ENCODE data around the gene PTPRJ.

The PTPRJ gene

DNA sequence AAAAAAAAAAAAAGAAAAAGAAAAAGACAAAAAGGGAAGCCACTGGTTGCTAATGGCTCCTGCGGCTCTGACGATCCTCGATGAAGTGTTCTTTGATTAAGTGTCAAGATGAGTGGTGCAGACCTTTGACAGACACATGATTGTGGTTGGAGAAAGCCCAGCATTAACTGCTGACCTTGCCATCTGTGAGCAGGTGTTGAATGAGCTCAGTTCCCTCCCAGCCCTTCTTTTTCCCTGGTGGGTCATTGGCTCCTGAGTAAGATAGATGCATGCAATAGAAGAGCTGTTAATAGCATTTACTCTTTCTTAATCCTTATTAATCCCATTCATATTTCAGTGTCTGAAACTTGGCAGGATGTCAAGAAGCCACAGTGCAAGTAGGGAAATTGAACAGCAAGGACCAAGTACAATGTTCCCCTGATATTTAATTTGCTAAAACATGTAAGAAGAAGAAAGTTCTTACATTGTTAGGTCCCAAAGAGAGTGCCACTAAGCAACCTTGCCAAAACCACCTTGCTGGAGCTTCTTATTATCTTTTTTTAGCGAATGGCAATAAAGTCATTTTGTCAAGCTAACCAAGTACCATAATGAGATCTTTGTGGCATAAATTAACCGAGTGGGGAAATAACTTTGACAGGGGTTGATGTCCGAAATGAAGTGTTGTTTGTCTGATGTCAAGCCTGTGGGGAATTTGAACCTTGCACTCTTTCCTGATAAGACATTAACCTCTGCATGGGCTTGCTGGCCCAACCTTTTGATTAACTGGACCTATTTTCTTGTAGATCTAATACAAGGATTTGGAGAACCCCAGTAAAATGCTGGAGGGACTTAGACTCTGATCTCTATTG, 113.7 kb downstream of the PTPRJ start:
- DNase-seq (ENCODE audit: low read depth in 2 of 2) = no peak

DNA sequence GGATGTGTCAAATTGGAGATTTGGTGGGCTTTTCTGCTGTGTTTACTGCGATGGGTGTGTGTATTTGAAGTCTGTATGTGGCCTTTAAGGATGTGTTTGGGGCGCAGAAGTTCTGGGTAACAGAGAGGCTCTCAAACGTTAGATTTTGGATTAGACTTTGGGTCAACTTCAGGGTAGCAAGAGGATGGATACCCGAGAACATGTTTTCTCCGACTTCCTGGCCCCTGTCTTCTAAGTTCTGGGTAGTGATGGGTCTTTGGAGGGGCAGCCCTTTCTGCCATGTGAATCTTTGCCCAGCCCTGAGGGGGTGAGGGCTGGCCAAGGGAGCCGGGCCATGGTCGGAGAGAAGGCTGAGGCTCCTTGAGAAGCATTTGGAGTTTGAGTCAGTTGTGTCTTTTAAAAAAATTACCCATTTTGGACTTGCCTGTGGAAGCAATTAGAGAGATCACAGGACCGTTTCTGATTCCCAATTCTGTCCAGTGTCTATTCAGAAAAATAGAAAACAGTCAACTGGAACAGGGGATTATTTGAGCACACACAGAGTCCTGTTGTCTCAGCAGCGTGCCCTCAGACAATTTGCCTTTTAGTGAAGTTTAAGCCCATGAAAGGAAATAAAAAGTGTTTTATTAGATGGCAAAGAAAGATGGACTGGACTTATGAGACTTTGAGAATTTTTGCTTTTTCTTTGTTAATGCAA, 114.4 kb downstream of the PTPRJ start:
- no peak for DNase-seq (ENCODE audit: low read depth in 2 of 2)

DNA sequence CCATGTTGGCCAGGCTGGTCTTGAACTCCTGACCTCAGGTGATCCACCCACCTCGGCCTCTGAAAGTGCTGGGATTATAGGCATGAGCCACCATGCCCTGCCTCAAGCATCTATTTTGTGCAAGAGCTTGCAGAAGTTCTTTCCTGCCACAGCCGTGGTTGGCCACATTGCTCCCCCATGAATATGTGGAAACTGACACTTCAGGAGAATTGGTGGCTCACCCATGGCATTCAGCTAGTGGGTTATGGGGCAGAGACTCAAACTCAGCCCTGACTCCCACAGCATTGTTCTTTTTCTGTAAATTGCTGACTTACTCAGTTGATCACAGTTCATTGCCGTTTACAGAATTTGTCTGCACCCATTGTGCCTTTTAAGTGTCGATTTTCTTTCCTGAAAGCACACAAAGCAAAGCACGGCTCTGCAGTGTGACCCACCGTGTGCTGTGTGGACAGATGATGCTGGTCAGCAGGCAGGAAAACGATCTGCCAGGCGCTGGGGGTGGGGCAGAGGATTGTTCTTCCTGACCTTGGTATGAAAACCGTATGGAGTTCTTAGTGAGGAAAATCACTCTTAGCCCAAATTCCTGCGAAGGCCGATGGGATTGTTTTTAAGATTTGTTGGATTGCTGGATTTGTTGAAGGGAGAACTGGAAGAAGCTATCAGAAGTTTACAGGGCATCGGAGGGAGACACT, 115.6 kb downstream of the PTPRJ start:
- DNase-seq (ENCODE audit: low read depth in 2 of 2) = no peak

DNA sequence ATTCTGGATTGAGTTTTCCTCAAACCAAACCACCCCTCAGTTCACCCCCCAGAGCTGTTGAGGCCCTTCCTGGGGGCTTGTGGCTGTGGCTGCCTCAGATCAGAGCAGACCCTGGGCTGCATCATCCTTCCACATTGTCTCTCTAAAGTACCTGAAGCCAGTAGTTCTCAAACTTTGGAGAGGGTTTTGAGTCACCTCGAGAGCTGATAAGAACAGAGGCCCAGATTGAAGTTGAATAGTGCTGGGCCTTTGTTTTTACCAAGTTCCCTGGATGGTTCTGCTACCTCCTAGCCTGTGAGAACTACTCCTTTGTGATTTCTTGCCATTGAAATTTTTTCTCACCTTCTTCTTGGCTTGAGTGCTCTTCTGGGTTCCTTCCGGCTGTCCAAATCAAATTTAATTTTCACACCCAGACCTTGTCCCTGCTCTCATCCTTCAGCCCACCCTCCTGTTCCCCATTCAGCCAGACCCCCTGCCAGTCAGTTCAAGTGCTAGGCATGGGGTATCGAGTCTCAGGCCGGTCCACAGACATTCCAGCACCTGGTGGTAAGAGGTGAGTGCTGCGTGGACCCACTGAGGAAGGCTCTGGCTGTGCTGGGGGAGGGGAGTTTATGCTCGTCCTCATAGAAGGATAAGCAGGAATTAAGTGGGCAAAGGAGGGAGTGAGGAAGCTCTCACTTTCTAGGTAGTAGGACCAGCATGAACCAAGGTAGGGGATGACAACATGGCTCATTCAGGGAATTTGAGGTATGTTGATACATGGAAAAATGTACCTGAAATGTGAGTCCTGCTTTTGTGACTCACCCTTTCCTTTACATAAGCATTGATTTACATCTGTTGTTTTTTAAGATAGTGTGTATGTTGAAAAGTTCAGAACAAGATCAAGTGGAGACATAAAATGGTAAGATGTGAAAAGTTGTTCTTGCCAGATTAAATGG, 116.5 kb downstream of the PTPRJ start:
- DNase-seq (ENCODE audit: low read depth in 2 of 2) = no peak

DNA sequence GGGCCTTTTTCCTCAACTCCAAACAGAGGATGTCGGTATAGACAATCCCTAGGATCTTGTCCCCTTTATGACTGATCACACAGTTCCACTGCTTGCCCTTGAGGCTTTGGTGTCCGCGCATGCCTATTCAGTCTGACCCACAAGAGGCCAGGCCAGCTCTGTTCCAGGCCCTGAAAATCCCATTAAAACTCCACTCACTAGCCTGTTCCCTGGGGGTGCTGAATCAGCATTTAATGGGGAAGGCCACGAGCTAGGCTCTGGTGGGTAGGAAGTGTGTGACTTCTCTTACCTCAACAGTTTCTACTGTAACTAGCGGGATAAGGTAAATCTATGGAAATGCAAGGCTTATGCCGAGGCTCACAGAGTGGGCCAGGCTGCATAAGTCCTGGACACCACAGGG, 117.7 kb downstream of the PTPRJ start:
- no peak for DNase-seq (ENCODE audit: low read depth in 2 of 2)

DNA sequence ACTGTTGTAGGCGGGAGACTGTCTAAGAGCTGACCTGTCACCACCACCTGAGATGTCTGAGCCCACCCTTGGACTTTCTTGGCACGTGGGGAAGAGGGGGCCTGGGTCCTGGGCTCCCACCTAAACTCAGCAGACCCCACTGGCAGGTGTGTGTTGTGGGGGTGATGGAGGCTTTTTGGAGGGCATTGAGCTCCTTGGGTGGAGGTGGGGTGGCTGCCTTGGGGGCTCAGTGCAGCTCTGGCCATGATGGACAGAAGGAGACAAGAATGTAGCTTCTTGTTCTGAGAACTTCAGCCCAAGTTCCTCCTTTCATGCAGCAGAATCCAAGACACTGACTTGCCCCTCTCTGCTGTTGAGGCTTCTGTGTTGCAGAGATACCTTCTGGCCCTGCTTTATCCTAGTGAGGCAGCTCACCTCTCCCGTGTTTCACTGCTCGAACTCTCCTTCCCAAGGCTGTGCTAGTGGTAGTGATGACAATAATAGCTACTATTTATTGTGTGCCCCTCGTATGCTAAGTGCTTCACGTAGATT, 119.6 kb downstream of the PTPRJ start:
- no peak for DNase-seq (ENCODE audit: low read depth in 2 of 2)

DNA sequence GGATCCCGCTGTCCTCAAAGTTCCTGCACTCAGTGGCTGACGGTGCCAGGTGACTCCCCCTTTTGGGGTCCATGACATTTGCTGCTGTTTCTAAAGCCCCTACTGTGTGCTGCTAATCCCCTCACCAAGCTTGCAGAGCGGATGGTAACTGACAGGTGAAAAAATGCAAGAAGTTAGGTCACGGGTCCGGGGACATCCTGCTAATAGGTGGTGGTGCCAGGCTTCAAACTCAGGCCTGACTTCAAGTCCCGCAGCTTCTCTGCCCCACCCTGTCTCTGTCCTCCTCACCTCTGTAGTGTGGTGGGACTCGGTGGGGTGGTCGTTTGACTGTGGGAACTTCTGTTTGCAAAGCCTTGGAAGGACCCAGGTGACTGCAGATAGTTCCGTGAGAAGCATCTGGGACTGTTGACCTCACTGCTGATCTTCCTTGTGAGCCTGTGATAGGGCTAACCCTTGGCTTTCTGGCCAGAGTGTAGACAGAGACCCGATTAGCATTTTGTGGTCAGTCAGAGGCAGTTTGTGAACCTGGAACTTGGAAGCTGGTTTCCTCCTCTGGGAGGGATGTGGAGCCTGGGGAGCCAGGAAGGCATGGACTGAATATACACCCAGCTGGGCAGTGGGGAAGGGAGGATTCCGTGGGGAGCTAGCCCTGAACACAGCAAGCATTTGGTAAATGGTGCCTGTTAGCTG, 120.8 kb downstream of the PTPRJ start:
- no peak for DNase-seq (ENCODE audit: low read depth in 2 of 2)

DNA sequence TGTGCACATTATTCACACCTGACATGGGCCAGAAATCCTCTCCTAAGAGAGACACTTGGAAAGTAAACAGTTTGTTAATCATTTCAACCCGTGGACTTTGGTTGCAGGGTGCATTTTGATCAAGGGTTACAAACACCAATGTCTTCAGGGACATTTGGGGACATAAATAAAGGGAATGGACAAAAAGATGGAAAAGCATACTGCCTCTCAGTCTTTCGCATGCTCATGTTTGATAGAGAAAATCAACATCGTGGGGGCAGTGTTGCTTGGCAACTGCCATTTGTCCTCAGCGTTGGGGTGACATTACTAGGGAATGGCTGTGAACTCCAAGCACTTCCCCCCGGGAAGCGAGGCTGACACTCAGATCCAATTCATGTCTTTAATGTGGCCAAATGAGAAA, 121.6 kb downstream of the PTPRJ start:
- DNase-seq (ENCODE audit: low read depth in 2 of 2) = no peak

DNA sequence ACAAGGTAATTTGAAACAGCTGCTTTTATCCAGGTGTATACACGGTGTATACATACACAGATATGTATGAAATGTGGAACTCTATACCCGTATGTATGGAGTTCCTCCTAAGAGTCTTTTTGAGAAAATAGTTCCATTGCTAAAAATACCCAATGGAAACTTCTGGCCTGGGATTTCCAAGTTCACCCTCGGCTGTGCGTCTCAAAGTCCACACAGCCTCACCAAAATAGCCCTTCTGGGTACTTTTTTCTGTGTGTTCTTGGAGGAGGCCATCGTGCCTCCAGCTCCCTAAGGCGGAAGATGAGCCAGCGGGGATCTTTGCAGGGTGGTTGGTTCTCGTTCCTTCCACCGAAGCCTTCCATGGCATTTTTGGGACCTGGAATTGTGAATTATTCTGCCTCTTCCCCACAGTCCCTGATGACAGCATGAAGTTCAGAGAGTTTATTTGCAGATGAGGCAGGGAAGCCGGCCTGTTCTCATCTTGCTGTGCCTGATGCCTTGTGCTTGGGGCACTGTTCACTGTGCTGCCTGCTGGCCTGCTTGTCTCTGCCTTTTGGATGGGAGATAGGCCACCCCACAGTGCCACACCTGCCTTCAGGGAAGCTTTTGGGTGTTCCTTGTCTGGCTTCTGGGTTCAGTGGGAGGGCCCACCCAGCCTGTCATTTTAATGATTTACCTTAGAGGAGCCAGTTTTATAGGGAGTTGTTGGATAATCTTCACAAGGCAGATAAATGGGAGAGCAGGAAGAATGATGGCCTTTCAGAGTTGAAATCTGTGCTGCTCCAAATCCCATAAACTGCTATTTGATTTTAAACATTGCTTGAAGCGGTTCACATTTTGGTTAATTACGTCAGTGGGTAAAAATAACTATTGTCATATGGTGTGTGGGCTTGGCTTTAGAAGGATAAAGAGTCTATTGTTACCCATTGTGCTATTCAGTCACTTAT, 123.5 kb downstream of the PTPRJ start:
- DNase-seq (ENCODE audit: low read depth in 2 of 2) = no peak

DNA sequence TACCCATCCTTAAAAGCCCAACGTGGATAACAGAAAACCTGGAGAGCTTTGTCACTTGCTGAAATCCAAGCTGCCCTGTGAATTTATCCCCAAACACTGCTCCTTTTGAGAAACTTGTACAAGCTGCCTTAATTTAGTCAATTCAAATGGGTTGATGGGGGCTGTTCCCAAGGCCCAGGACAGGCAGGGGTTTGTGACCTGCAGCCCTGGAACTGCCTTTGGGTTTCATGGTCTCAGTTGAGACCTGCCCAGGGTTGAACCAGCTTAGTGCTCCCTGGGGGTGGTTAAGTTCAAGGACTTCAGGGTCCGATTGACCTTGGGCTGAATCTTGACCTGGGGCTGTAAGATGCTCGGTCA, 124.2 kb downstream of the PTPRJ start:
- no peak for DNase-seq (ENCODE audit: low read depth in 2 of 2)

DNA sequence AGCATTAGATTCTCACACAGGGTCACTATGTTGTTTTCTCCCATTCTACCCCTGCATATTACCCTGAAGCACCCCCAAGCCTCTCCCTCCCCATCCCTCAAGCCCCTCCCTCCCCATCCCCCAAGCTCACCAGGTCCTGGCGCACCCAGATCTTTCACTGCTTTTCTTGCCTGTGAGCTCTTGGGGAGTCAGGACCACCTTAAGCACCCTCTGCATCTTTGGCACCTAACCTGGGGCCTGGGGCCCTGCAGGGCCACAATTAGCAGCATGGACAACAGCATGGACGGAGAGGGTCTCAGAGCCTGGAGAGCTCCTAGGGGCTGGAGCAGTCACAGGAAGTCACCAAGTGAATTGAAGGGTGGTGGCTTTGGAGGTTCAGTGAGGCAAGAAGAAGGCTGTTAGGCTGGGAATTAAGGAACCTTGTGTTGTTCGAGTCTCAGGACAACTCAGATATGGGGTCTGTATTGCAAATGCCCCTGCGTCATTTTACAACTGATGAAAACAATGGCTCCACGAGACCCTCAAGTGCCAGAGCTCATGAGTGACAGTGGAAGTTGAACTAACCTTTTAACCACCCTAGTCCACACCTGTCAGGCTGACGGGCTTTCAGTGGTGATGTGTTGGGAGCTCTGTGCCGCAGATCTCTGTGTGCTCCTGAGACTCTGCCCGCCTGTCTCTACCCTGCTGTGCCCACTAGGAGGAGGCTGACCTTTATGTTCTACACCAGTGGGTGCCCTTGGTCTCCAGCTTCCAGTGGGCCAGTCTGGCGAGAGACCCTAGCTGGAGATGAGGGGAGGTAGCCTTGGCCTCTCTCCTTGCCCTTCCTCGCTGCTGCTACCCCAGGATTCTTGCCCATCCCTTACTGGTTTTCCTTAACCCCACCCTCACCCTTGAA, 125.0 kb downstream of the PTPRJ start:
- no peak for DNase-seq (ENCODE audit: low read depth in 2 of 2)

DNA sequence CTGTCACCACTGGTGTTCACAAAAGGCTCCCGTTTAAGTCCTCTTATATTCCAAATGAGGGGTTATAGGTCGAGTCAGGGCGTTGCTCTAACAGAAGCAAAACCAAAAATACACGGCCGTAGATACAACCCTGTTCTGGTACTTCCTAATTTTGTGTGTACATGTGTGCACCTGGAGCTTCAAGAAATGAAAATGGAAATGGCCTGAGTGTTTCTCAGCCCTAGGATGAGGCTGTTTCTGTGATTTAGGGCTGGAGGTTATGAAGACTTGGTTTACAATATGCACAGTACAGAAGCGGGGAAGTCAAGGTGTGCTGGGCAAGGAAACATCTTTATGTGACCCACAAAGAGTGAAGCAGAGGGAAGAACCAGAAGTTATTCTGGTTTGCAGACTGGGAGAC, 125.8 kb downstream of the PTPRJ start:
- DNase-seq (ENCODE audit: low read depth in 2 of 2) = no peak

DNA sequence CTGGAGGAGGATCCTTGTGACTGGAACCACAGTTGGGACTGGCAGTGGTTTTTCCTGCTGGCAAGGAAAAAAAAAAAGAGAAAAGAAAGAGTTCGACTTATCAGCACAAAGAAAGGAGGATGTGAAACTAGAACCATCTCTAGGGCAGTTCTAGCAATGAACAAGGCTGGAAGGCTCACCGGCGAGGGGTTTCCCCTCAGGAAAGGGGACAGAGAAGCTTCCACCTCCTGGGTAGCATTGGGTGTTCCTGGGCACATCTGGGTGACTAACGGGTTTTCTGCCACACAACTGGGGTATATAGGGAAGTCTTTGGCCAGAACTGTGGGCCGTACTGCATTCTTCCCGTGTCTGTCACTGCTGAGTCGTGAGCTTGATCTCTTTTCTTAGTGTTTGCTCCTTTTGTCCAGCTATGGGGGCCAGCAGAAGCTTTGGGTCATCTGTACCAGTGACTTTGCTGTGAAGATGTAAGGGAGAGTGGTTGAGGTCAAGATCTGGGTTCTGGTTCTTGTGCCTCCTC, 126.9 kb downstream of the PTPRJ start:
- DNase-seq (ENCODE audit: low read depth in 2 of 2) = no peak

DNA sequence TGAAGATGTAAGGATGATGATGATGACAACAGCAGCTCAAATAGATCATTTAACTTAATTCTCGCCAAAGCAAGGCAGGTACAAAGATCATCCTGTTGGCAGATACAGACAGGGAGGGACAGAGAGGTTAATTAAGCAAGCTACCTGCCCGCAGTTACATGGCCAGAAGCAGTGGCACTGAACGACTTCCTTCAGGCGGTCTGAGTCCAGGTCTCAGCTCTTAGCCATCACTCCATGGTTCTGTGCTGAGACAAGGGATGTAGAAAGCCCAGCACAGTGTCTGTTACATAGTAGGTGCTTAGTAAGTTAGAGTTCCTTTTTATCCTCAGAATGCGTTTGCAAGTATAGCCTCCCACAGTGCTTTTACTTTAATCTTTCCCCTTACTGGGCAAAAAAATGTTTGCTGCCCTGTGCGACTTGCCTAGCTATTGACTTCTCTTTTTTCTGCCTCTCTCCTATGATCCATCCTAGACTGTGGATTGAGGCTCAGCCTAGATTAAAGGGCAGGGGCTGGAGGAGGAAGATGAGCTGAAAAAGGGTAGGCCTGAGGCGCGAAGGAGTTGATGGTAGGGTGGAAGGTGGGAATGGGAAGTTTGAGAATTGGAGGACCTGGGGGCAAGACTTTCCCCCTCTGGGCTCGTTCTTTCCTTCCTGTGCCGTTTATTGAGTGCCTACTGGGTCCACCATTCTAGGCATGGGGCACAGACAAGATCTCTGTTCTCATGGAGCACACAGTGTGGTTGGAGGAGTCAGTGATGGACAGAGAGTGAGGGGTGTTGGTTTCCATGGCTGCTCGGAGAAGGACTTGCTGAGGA, 128.1 kb downstream of the PTPRJ start:
- DNase-seq (ENCODE audit: low read depth in 2 of 2) = no peak

DNA sequence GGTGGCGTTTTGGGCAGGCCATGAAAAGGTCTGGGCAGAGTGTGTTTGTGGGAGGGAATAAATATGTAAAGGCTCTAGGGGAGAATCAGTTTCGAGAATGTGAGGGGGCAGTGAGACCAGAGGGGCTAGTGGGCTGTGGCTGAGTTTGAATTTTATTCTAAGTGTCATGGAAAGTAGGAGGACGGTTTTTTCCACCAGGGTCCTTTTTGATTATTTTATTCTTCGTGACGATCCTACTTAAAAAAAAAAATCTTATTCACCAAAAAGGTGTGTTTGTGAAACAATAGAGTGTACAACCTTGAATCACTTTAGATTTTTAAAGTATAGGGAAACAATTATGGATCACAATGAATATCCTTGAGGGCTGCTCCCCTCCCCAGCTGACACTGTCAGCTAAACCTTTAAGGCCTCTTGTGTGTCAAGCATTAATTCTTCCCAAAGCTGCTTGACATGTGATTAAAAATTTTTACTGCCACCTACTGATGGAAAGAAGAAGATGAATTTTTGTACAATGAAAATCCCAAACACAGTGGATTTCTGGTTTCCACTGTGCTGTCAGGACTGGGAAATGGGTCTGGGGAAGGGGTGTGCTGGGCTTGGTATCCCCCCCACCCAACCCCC, 128.8 kb downstream of the PTPRJ start:
- no peak for DNase-seq (ENCODE audit: low read depth in 2 of 2)

DNA sequence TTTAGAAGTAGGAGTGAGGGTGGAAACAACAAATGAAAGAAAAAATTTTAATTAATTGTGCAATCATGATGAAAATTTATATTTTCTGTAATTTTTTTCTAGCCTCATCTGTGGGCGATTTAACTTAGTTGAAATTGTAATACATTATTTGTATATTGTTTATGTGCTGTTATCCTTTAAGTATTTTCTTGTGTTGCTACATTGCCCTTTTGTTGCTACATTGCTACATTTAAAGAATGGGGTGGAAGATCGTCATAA, 130.1 kb downstream of the PTPRJ start:
- no peak for DNase-seq (ENCODE audit: low read depth in 2 of 2)

DNA sequence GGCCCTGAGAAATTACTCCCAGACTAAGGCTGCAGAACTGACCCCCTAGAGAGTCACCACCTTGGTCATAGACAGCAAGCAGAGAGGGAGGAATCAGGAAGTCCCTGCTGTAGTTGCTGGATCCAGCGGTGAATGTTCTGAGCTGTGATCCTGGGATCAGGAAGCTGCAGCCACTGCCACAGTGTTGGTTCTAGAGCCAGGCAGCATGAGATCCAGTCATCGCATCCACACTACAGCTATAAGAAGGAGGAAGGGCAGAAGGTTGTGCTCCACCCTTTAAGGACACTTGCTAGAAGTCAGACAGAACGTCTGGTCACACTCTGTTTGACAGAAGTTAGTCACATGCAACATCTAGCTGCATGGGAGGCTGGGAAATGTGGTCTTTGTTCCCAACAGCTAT, 131.5 kb downstream of the PTPRJ start:
- DNase-seq (ENCODE audit: low read depth in 2 of 2) = no peak

All from stimulated activated CD8-positive, alpha-beta memory T cell treated with anti-CD3 and anti-CD28 coated beads, Interleukin-7, amount 100 ng/mL, for 4 hours (primary cell).